ENCODE results near the gene HIGD2A. TPM values are rescaled to one million over a fixed set of nuclear protein-coding genes. Genes with fewer than 3 reads are reported as not detected.

Gene HIGD2A
- total and polyA plus RNA-seq, 2 of the 13 experiments (the other 11 are each of a cell fraction or from before 2014, with no cell fraction given): 89.2 to 146 TPM

- TF ChIP-seq TBL1XR1 (IDR thresholded peaks at IDR 0.05; ENCODE audit: borderline replicate concordance, low read length, partially characterized antibody): no peak
- no peak for TF ChIP-seq ZBTB2 (CRISPR knock-in tag; IDR thresholded peaks at IDR 0.05; ENCODE audit: low read depth)
- no peak for TF ChIP-seq ZBTB38 (CRISPR knock-in tag; IDR thresholded peaks at IDR 0.05)
- no peak for TF ChIP-seq CENPX (CRISPR knock-in tag; IDR thresholded peaks at IDR 0.05)
- TF ChIP-seq CEBPZ (IDR thresholded peaks at IDR 0.05; ENCODE audit: low read length): no peak
- no peak for TF ChIP-seq ZBTB21 (CRISPR knock-in tag; IDR thresholded peaks at IDR 0.05)
- TF ChIP-seq THAP11 (CRISPR knock-in tag; IDR thresholded peaks at IDR 0.05): no peak
- no peak for TF ChIP-seq ARNT (IDR thresholded peaks at IDR 0.05)
Observed at GRCh38 chr5:176425138-176425537, 36.6 kb downstream of the HIGD2A start (continued).

GRCh38 chr5:176425791-176426190, 37.2 kb downstream of the HIGD2A start:
- Histone ChIP-seq H2AFZ (ENCODE audit: low read length) (no peak overlapping the region), H3K27me3 (ENCODE audit: control insufficient read depth in 1 of 2, insufficient read depth in 2 of 2, low read length in 2 of 2) (no peaks in the 10 kb centered on the region), H3K4me3 (replicated peaks in 1 of 3; ENCODE audit: insufficient read depth in 1 of 3, low read depth in 2 of 3, low read length in 3 of 3) (no peak overlapping the region), H3K79me2 (ENCODE audit: insufficient read depth, low read length) (no peaks in the 10 kb centered on the region), H3K36me3 (replicated peaks in 1 of 2; ENCODE audit: control insufficient read depth in 1 of 2, insufficient read depth in 2 of 2, low read length in 2 of 2) (no peaks in the 10 kb centered on the region), H4K20me1 (ENCODE audit: insufficient read depth, low read length) (no peaks in the 10 kb centered on the region), H3K4me1 (ENCODE audit: insufficient read depth, low read length) (peaks cover 12% of the 10 kb centered on the region), H3K9ac (ENCODE audit: insufficient read depth, low read depth, low read length) (no peak overlapping the region), H3K4me2 (ENCODE audit: low read depth, low read length) (no peak overlapping the region), H3K27ac (ENCODE audit: extremely low read length, insufficient read depth, low read length) (no peak overlapping the region), H3K9me3 (ENCODE audit: low read length) (no peaks in the 10 kb centered on the region)
- no peak for FAIRE-seq
- TF ChIP-seq CSRNP2 (CRISPR knock-in tag; conservative IDR thresholded peaks at IDR 0.05; ENCODE audit: low read depth) (no peak), ZNF816 (CRISPR knock-in tag; IDR thresholded peaks at IDR 0.05; ENCODE audit: borderline replicate concordance) (no peak)
- in situ Hi-C loops (cut with HindIII; ENCODE audit: extremely low pct_ligation_motif_present, low pct_unique_long_range_greater_than_20kb) (loop anchor here (25.0 kb wide), 1 partner anchor 563 kb away; the partner anchor contains the start of gene CPLX2), intact Hi-C loops (cut with micrococcal nuclease; ENCODE audit: unreplicated experiment) (no loop called here)
- BruUV-seq (replicated peaks): no TSS peak
- DNase-seq (ENCODE audit: low spot score): no peak
- no peak for ATAC-seq
- WGBS (ENCODE audit: low lambda C conversion rate): 61% methylated on average over 1 of the region's 1 CpG
- POLR2A ChIA-PET: no interaction called here
- CTCF ChIA-PET (ENCODE audit: low intra/inter-chr PET ratio, low total read pairs): no interaction called here

All from HepG2 (cell line).